Testis (tissue), 2 donors: ENCODE measurements around the gene ANO2.

Experiments
- POLR2A ChIP-seq: fragments of 450-650 bp; IDR thresholded peaks from one replicate; pipeline ENCODE4 v1.6.1; 2017; ENCODE audit warnings: antibody characterized with exemption, mild to moderate bottlenecking, moderate library complexity
- TF ChIP-seq, protein P1 (sequence below), 3 experiments: fragments of 450-650 bp in 2 of 3; fragments of 200-600 bp in 1 of 3; sonication (generic) in 1 of 3; IDR thresholded peaks; one replicate each; pipeline ENCODE4 v1.5.1; 2016 to 2019; ENCODE audit warnings: antibody characterized with exemption in 3 of 3, mild to moderate bottlenecking in 2 of 3, moderate library complexity in 1 of 3

DNA sequence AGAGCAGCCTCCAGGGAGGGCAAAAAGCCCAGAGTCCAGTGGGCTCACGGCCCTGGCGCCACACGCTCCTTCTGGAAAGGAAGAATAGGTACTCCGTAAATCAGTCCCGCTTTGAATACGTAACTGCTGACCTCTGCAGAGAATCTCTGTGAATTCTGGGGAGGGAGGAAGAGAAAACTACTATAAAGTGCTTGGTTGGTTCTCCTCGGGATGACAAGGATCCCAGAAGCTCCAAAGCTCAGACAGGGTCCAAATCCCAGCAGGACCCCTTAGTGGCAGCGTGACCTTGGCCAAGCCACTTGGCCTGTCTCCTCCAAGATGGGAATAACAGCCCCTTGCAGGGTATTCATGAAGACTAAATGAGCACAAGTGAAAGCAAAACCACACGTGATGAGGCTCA is 31.7 kb downstream of the ANO2 start:
- TF ChIP-seq, protein P1, sequence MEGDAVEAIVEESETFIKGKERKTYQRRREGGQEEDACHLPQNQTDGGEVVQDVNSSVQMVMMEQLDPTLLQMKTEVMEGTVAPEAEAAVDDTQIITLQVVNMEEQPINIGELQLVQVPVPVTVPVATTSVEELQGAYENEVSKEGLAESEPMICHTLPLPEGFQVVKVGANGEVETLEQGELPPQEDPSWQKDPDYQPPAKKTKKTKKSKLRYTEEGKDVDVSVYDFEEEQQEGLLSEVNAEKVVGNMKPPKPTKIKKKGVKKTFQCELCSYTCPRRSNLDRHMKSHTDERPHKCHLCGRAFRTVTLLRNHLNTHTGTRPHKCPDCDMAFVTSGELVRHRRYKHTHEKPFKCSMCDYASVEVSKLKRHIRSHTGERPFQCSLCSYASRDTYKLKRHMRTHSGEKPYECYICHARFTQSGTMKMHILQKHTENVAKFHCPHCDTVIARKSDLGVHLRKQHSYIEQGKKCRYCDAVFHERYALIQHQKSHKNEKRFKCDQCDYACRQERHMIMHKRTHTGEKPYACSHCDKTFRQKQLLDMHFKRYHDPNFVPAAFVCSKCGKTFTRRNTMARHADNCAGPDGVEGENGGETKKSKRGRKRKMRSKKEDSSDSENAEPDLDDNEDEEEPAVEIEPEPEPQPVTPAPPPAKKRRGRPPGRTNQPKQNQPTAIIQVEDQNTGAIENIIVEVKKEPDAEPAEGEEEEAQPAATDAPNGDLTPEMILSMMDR (IDR thresholded peaks at IDR 0.05) = no peak
- no peak for TF ChIP-seq POLR2A
